K562 (cell line): ENCODE results near the gene MAGI1.

Source experiments
- ATF1 ChIP-seq, 2 experiments: fragments of 450-650 bp in 1 of 2; IDR thresholded peaks; 2 replicates each; pipeline ENCODE4 v1.6.1; 2016; ENCODE audit warnings: missing compliant biosample characterization in 1 of 2, missing genetic modification characterization in 1 of 2
- CTCF ChIP-seq, 3 experiments: IDR thresholded peaks in 2 of 3; conservative IDR thresholded peaks in 1 of 3; 2 replicates each; pipeline ENCODE4 v1.5.1; 2011 to 2012; ENCODE audit warnings: low read length in 3 of 3, mild to moderate bottlenecking in 3 of 3, control low read depth in 2 of 3, improper control_type of control experiment in 1 of 3, inconsistent platforms in 1 of 3, low read depth in 1 of 3, mixed read lengths in 1 of 3, moderate library complexity in 1 of 3; ENCODE audit not compliant: insufficient read depth in 2 of 3
- GABPA ChIP-seq: fragments of 200-800 bp; sonication (Bioruptor generic); conservative IDR thresholded peaks from 2 replicates; pipeline ENCODE4 v1.6.1; 2016; ENCODE audit warnings: low read depth, missing genetic modification characterization, missing compliant biosample characterization
- ILK ChIP-seq: fragments of 450-650 bp; IDR thresholded peaks from 2 replicates; pipeline ENCODE4 v1.6.1; 2016; ENCODE audit warnings: missing genetic modification characterization, low read depth, mild to moderate bottlenecking, missing compliant biosample characterization, moderate library complexity, borderline replicate concordance
- MEF2D ChIP-seq: conservative IDR thresholded peaks from 2 replicates; pipeline ENCODE4 v1.6.1; 2016; ENCODE audit warnings: low read depth, missing genetic modification characterization, missing compliant biosample characterization
- MTA2 ChIP-seq: fragments of 450-650 bp; IDR thresholded peaks from 2 replicates; pipeline ENCODE4 v1.6.1; 2016; ENCODE audit warnings: low read depth
- NELFE ChIP-seq: IDR thresholded peaks from 2 replicates; pipeline ENCODE4 v1.6.1; 2011; ENCODE audit warnings: mild to moderate bottlenecking; ENCODE audit not compliant: insufficient read depth, insufficient read length
- NR3C1 ChIP-seq: sonication (generic); formaldehyde crosslinking; IDR thresholded peaks from 2 replicates; pipeline ENCODE4 v1.8.1; 2022; ENCODE audit warnings: missing genetic modification reagents
- PHF8 ChIP-seq: fragments of 200-600 bp; sonication (generic); IDR thresholded peaks from 2 replicates; pipeline ENCODE4 v1.6.1; 2012; ENCODE audit warnings: mixed run types, mild to moderate bottlenecking, inconsistent platforms, low read length, moderate library complexity, borderline replicate concordance
- ZFP36 ChIP-seq: fragments of 150-350 bp; IDR thresholded peaks from 2 replicates; pipeline ENCODE4 v1.6.1; 2018; ENCODE audit warnings: low read length, low read depth; ENCODE audit not compliant: partially characterized antibody
- ZFX ChIP-seq: sonication (generic); formaldehyde crosslinking; IDR thresholded peaks from 2 replicates; pipeline ENCODE4 v1.8.0; 2022; ENCODE audit warnings: mild to moderate bottlenecking, missing genetic modification reagents, moderate library complexity
- ZNF277 ChIP-seq: fragments of 250-450 bp; sonication (Bioruptor Pico); IDR thresholded peaks from 2 replicates; pipeline ENCODE4 v1.8.0; 2022; ENCODE audit warnings: inconsistent platforms, mild to moderate bottlenecking, moderate library complexity, borderline replicate concordance

- TF ChIP-seq ZFP36 (no peak), GABPA (no peak), ILK (tag) (no peak), CTCF (IDR thresholded peaks at IDR 0.05 in 2 of 3, conservative IDR thresholded peaks at IDR 0.05 in 1 of 3; ENCODE audit: insufficient read depth in 2 of 3, low read depth in 1 of 3, low read length in 3 of 3) (no peak), NELFE (no peak), PHF8 (no peak), MEF2D (tag) (no peak), MTA2 (no peak), NR3C1 (no peak), ZFX (CRISPR knock-in tag) (no peak), ATF1 (CRISPR knock-in tag; IDR thresholded peaks at IDR 0.05) (no peak), ATF1 (tag; IDR thresholded peaks at IDR 0.05) (no peak), ZNF277 (CRISPR knock-in tag) (no peak)
Measured at GRCh38 chr3:65398953-65399352, 639.8 kb downstream of the MAGI1 start.
